ENCODE results near the gene POLR1E.

DNA sequence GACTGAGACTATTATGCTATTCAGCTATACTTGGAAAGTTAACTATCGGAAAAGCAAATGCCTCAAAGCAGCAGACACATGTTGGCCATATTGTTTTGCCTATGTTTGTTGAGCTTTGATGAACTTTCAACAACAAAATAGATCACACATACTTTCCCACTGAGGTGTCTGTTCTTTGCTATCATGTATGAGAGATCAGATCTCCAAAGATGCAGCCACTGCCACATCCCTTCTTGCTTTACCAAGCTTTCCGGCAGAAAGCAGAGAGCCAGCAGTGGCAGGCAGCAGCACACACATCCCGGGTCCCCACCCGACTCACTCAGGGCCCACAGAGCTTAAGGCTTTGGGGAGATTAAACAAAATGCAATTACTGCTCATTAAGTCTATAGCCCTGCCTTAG lies 39.3 kb upstream of the POLR1E start:
- TF ChIP-seq POU2F2 (IDR thresholded peaks at IDR 0.05; ENCODE audit: low read depth, low read length) (no peak), POLR2A (IDR thresholded peaks at IDR 0.05; ENCODE audit: low read depth, low read length) (no peak), TAF1 (IDR thresholded peaks at IDR 0.05; ENCODE audit: low read depth, low read length) (no peak), POLR2AphosphoS5 (IDR thresholded peaks at IDR 0.05; ENCODE audit: low read depth, low read length) (no peak)

Data from GM12891 (cell line).